Stomach smooth muscle (tissue), 2 donors: ENCODE data around the gene TMEM168.

Source experiments
- H3K27ac ChIP-seq: one replicate; pipeline ENCODE4 v1.7.0; 2013; ENCODE audit warnings: mild to moderate bottlenecking, low read length, inconsistent platforms
- H3K27me3 ChIP-seq, 2 donors: one replicate each; pipeline ENCODE4 v1.7.0; 2013; ENCODE audit warnings: low read length in 2 of 2; ENCODE audit not compliant: insufficient read depth in 2 of 2, control insufficient read depth in 1 of 2
- H3K36me3 ChIP-seq, 2 donors: one replicate each; pipeline ENCODE4 v1.7.0; 2013; ENCODE audit warnings: low read length in 2 of 2; ENCODE audit not compliant: control insufficient read depth in 2 of 2, insufficient read depth in 2 of 2
- H3K4me1 ChIP-seq: one replicate; pipeline ENCODE4 v1.7.0; 2013; ENCODE audit warnings: low read length; ENCODE audit not compliant: control insufficient read depth, insufficient read depth
- H3K4me3 ChIP-seq, 2 donors: one replicate each; pipeline ENCODE4 v1.7.0; 2013; ENCODE audit warnings: low read length in 2 of 2
- H3K9ac ChIP-seq, 2 donors: one replicate each; pipeline ENCODE4 v1.7.0; 2013; ENCODE audit warnings: low read length in 2 of 2, mild to moderate bottlenecking in 1 of 2
- H3K9me3 ChIP-seq, 2 donors: one replicate each; pipeline ENCODE4 v1.7.0; 2013; ENCODE audit warnings: low read length in 2 of 2; ENCODE audit not compliant: control insufficient read depth in 2 of 2
- donor health status: healthy.
- donor health status: Pancreatic carcinoma.

The TMEM168 gene

DNA sequence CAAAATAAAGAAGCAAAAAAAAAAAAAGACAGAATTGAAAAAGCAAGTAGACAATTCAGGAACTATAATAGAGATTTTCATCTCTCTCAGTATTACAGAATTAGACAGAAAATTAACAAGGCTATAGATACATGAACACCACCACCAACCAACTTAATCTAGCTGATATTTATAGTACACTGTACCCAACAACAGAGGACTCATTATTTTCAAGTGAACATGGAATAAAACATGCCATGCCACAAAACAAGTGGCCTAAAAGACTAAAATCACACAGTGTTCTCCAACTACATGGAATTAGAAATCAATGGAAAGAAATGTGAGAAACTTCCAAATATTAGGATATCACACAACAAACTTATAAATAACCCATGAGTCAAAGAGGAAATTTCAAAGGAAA, 9.1 kb downstream of the TMEM168 start:
- Histone ChIP-seq H3K27me3 (no peaks in the 10 kb centered on the region), H3K9me3 (no peaks in the 10 kb centered on the region), H3K9ac (no peak overlapping the region), H3K36me3 (peaks cover 0 to 7% of the 10 kb centered on the region in 2 donors), H3K4me3 (no peak overlapping the region), H3K4me1 (no peaks in the 10 kb centered on the region), H3K27ac (no peak overlapping the region)

DNA sequence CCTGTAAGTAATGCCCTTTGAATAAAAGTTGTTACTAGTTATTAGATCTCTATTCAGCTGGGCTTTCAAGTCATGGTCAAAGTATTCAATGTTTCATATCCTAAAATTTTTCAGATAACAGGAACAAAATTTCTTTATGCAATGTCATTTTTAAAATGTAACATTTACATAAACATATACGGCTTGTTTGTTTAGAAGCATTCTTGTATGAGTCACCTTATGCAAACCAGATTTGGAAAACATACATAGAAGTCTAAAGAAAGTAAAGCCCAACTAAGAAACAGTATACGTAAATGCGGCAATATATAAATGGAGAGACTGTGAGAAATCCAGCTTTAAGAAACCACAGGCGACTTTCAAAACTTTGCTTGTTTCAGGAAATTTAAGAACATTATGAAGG, 10.5 kb downstream of the TMEM168 start:
- H3K4me3 ChIP-seq: no peak overlapping the region

DNA sequence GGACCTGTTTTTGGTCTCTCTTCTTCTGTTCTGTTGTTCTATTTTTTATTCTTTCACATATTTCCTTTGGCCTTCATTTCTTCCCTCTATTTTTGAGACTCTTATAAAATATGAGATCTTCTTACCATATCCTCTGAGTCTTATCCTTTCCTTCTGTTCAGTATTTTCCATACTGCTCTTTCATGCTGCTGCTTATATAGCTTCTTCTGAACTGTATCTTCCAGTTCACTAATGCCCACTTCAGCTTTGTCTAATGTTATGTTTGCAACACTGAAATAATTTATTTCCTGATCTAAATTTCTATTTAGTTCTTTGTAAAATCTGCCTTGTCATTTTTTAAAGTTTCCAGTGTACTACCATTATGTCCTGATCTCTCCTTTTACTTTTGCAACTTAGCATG, 12.8 kb downstream of the TMEM168 start:
- Histone ChIP-seq H3K4me1 (no peaks in the 10 kb centered on the region), H3K4me3 (no peak overlapping the region), H3K27ac (no peak overlapping the region), H3K9me3 (no peaks in the 10 kb centered on the region), H3K9ac (no peak overlapping the region), H3K36me3 (no peaks in the 10 kb centered on the region), H3K27me3 (no peaks in the 10 kb centered on the region)

More for the DNA sequence above, 10.5 kb downstream of the TMEM168 start:
- Histone ChIP-seq H3K27ac (no peak overlapping the region), H3K36me3 (peaks cover 0 to 7% of the 10 kb centered on the region in 2 donors), H3K9me3 (no peaks in the 10 kb centered on the region), H3K9ac (no peak overlapping the region), H3K27me3 (no peaks in the 10 kb centered on the region), H3K4me1 (no peaks in the 10 kb centered on the region)

DNA sequence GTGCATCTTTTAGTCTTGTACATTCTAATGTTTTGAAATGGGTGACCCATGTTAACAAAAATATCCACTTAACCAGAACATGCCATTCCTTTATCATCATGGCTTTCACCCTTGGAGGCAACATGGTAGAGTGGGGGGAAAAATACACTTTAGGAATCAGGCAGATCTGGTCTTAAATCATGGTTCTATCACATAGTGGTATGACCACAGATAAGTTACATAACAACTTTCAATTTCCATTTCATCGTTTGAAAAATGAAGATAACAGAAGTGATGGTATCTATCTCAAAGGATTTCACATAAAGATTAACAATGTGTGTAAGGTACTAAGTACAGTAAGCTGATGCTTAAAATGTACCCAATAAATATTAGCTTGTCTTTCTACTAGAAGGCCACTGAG, 19.0 kb downstream of the TMEM168 start:
- no peaks in the 10 kb centered on the region for H3K4me1 ChIP-seq

DNA sequence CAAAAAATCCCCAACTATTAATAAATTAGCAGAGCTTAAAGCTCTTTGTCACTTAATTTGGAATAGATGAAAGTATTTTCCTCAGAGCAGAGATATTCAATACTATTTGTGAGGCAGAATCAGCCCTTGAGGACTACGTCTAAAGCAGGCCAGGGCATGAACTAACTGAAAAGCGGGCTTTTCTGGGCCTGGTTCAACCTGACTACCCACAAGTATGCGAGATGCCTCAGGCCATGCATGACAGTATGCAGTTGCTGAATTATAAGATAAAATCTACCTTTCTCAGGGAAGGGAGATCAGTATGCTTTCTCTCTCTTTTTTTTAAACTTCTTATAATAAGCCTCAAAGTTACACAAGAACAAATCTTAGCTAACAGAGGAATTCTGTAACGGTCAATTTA, 20.1 kb downstream of the TMEM168 start:
- no peak overlapping the region for H3K27ac ChIP-seq
- no peaks in the 10 kb centered on the region for H3K4me1 ChIP-seq
- H3K9me3 ChIP-seq: no peaks in the 10 kb centered on the region
- H3K27me3 ChIP-seq: no peaks in the 10 kb centered on the region
- no peak overlapping the region for H3K4me3 ChIP-seq
- H3K36me3 ChIP-seq: peaks cover 0 to 3% of the 10 kb centered on the region in 2 donors
- H3K9ac ChIP-seq: no peak overlapping the region

More for the DNA sequence above, 19.0 kb downstream of the TMEM168 start:
- no peaks in the 10 kb centered on the region for H3K9me3 ChIP-seq
- H3K9ac ChIP-seq: no peak overlapping the region
- H3K4me3 ChIP-seq: no peak overlapping the region
- no peak overlapping the region for H3K27ac ChIP-seq
- peaks cover 0 to 3% of the 10 kb centered on the region in 2 donors for H3K36me3 ChIP-seq
- H3K27me3 ChIP-seq: no peaks in the 10 kb centered on the region

DNA sequence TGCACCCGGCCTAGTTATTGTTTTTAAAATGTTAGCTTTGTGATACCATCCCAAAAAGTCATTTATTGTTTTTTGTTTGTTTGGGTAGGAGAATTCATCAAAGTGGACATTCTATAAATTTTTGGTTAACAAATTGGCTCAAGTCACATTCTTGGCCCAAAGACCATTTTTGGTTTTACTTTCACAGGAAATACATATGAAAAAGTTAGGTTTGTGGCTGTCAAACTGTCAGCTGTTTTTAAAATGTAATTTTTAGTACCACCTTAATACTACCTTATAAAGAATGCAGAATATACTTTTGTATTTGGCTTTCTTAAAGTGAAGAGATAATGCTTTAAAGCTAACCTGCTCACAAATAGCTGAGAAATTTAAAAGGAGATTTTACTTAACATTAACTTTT, 25.1 kb downstream of the TMEM168 start:
- H3K36me3 ChIP-seq: peaks cover 0 to 3% of the 10 kb centered on the region in 2 donors
- H3K27ac ChIP-seq: no peak overlapping the region
- H3K9me3 ChIP-seq: no peaks in the 10 kb centered on the region
- H3K4me1 ChIP-seq: no peaks in the 10 kb centered on the region
- no peak overlapping the region for H3K4me3 ChIP-seq
- no peak overlapping the region for H3K9ac ChIP-seq
- H3K27me3 ChIP-seq: no peaks in the 10 kb centered on the region

DNA sequence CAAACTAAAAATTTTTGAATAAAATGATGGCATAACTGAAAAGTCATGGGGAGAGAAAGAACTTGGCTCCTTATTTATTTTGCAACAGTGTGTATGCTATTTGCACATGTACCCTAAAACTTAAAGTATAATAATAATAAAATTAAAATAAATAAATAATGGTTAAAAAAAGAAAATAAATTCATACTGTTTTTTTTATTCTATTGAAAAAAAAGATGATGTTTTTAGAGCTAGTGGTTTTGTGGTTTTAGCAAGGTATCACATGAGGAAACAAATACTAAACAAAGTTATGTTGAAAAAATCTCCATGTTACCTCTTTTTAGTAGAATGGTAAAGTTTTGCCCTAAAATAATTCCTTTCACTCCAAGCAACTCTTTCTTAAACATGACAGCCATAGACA, 26.2 kb downstream of the TMEM168 start:
- H3K36me3 ChIP-seq: no peaks in the 10 kb centered on the region
- H3K4me1 ChIP-seq: no peaks in the 10 kb centered on the region
- H3K27ac ChIP-seq: no peak overlapping the region

DNA sequence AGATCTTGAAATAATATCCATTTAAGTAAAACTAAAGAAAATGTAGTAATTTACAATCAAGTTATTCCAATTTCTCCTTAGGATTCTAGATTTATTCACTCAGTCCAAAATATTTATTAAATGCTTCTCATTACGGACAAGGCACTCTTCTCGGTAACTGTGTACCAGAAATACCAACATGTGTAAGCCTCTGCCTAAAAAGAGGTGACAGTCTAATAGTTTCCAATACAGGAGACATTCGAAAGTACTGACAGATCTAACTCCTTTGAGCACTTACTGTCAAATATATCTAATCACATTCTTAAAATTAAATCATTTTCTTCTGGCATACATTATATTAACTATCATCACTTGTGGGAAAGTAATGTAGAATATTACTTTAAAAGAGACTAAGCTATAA, 26.9 kb downstream of the TMEM168 start:
- no peaks in the 10 kb centered on the region for H3K4me1 ChIP-seq
- no peaks in the 10 kb centered on the region for H3K27me3 ChIP-seq
- H3K9me3 ChIP-seq: no peaks in the 10 kb centered on the region
- H3K27ac ChIP-seq: no peak overlapping the region
- H3K4me3 ChIP-seq: no peak overlapping the region
- no peaks in the 10 kb centered on the region for H3K36me3 ChIP-seq
- no peak overlapping the region for H3K9ac ChIP-seq

More for the DNA sequence above, 26.2 kb downstream of the TMEM168 start:
- Histone ChIP-seq H3K27me3 (no peaks in the 10 kb centered on the region), H3K4me3 (no peak overlapping the region), H3K9me3 (no peaks in the 10 kb centered on the region), H3K9ac (no peak overlapping the region)

DNA sequence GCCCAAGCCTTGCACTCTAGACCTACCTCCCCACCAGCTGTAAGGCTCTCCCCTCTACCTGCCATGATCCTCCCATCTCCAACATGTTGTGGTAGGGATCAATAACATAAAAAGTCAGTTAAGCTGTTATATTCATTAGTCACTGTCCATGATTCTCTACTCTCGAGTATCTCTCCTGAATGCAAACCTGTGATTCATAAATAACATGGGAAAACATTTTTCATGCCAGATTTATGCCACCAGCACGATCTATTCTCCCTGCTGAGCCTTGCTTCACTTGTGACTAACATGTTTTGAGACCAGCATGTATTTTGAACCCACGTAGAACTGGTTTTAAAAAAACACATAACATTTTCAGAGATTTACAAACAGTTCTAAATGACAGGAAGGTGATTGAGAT, 30.3 kb downstream of the TMEM168 start:
- Histone ChIP-seq H3K4me1 (no peaks in the 10 kb centered on the region), H3K9ac (no peak overlapping the region), H3K27me3 (no peaks in the 10 kb centered on the region), H3K36me3 (no peaks in the 10 kb centered on the region), H3K9me3 (no peaks in the 10 kb centered on the region), H3K27ac (no peak overlapping the region), H3K4me3 (no peak overlapping the region)

DNA sequence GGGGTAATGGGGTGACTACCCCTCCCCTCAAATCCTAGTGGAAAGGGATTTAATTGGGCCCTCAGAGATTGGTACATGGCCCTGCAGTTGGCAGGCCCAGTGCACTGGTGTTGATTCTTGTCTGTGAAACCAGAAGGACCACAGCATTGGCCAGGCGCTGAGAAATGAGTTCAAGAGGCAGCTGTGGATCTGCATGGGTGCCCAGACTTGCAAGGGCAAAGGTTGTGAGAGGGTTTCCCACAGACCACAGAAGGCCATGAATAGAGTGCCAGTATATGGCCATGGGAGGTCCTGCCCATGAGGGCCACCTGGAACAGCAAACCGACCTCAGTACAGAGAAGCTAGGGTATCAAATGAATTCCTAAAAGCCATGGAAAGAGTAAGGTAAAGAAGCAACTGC, 32.9 kb downstream of the TMEM168 start:
- Histone ChIP-seq H3K36me3 (no peaks in the 10 kb centered on the region), H3K9me3 (no peaks in the 10 kb centered on the region), H3K27ac (no peak overlapping the region), H3K27me3 (no peaks in the 10 kb centered on the region), H3K4me1 (no peaks in the 10 kb centered on the region), H3K4me3 (no peak overlapping the region), H3K9ac (no peak overlapping the region)

DNA sequence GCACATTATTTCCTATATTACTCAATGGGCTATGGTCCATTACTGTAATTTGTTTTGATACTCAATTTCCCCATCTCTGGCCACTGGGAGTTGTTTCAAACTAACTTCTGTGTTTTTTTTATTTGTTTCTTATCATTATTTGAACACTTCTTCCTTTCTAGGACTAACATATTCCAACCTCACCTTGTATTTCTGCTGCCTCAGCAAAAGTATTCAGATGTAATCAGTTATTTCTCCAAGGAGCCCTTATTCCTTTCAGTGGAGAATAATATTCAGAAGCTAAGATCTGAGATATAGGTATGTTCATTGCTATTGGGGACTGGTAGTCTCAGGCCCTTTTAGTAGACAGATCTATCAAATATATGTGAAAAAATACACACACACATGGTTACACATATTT, 36.9 kb downstream of the TMEM168 start:
- Histone ChIP-seq H3K36me3 (no peaks in the 10 kb centered on the region), H3K4me3 (no peak overlapping the region), H3K27ac (no peak overlapping the region), H3K4me1 (no peaks in the 10 kb centered on the region), H3K9me3 (no peaks in the 10 kb centered on the region), H3K27me3 (no peaks in the 10 kb centered on the region), H3K9ac (no peak overlapping the region)
